Activated gamma-delta T cell treated with Interleukin-2 at 50 U/mL for 16 hours (primary cell): ENCODE data around the gene ZGPAT.

Source experiments
- DNase-seq: peaks from one replicate; pipeline ENCODE4 v3.0.0-alpha.2; 2020

Gene ZGPAT

DNA sequence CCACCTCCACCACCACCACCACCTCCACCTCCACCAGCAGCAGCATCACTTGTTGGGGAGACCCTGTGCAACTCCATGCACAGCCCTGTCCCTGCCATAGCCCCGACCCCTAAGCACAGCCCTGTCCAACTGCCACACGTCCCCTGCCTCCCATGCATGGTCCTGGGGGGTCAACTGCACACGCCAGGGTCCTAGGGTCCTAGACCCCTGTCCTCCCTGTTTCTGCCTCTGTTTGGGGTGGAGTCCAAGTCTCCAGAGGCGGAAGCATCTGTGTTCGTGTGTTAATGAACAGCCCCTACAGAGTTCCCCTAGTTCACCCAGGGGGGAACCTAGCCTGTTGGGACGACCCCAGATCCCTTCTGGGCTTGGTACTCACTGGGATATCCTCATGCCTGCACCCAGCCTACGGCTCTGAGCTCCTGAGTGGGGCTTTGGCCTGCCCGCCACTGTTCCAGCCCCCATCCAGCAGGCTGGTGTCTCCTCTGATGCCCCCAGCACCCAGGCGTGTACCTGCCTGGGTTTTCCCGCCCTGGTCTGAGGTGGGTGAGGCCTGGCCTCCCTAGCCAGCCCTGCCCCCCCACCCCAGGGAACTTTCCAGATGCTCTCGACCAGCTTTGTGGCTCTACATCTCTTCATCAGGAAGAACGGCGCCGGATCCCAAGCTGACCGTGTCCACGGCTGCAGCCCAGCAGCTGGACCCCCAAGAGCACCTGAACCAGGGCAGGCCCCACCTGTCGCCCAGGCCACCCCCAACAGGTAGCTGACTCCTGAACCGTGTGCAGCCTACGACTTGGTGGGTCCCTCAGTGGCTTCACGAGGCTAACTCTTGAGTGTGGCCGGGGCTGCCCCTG, 13.9 kb upstream of the ZGPAT start:
- DNase-seq: no peak

GRCh38 chr20:63694584-63695423, 13.0 kb upstream of the ZGPAT start:
- DNase-seq: no peak

DNA sequence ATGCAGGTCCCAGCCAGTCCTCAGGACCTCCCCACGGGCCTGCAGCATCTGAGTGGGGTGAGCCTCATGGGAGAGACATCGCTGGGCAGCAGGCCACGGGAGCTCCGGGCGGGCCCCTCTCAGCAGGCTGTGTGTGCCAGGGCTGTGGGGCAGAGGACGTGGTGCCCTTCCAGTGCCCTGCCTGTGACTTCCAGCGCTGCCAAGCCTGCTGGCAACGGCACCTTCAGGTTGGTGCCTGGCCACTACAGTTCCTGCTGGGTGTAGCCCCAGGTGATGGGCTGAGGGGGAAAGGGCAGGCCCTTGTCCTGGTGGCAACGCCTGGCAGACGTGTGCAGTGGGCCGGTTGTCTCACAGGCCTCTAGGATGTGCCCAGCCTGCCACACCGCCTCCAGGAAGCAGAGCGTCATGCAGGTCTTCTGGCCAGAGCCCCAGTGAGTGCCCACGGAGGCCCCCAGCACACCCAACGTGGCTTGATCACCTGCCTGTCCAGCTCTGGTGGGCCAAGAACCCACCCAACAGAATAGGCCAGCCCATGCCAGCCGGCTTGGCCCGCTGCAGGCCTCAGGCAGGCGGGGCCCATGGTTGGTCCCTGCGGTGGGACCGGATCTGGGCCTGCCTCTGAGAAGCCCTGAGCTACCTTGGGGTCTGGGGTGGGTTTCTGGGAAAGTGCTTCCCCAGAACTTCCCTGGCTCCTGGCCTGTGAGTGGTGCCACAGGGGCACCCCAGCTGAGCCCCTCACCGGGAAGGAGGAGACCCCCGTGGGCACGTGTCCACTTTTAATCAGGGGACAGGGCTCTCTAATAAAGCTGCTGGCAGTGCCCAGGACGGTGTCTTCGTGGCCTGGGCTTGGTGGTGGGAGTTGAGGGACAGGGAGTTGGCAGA, 12.2 kb upstream of the ZGPAT start:
- no peak for DNase-seq

DNA sequence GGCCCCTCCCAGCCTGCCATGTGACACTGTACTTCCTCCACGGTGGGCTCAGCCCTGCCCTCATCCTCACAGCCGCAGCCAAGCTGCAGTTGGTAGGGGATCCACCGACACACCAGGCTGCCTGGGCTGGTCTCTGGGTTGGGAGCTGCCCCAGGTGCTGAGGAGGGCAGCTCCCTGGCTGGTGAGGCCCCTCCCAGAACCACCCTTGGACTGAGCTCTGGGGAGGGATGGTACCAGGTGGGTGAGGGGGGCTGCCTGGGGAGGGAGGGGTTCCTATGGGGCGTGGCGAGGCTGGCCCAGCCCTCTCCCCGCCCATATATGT, 11.6 kb upstream of the ZGPAT start:
- peak; percentile 19 for DNase-seq

GRCh38 chr20:63696628-63697356, 11.0 kb upstream of the ZGPAT start, which contains the start of gene TNFRSF6B:
TSS of gene TNFRSF6B (plus strand) at chr20:63696652. CDS start at chr20:63696768, 116 bp downstream.
- DNase-seq: no peak

DNA sequence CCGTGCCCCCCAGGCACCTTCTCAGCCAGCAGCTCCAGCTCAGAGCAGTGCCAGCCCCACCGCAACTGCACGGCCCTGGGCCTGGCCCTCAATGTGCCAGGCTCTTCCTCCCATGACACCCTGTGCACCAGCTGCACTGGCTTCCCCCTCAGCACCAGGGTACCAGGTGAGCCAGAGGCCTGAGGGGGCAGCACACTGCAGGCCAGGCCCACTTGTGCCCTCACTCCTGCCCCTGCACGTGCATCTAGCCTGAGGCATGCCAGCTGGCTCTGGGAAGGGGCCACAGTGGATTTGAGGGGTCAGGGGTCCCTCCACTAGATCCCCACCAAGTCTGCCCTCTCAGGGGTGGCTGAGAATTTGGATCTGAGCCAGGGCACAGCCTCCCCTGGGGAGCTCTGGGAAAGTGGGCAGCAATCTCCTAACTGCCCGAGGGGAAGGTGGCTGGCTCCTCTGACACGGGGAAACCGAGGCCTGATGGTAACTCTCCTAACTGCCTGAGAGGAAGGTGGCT, 10.4 kb upstream of the ZGPAT start:
- DNase-seq: no peak

DNA sequence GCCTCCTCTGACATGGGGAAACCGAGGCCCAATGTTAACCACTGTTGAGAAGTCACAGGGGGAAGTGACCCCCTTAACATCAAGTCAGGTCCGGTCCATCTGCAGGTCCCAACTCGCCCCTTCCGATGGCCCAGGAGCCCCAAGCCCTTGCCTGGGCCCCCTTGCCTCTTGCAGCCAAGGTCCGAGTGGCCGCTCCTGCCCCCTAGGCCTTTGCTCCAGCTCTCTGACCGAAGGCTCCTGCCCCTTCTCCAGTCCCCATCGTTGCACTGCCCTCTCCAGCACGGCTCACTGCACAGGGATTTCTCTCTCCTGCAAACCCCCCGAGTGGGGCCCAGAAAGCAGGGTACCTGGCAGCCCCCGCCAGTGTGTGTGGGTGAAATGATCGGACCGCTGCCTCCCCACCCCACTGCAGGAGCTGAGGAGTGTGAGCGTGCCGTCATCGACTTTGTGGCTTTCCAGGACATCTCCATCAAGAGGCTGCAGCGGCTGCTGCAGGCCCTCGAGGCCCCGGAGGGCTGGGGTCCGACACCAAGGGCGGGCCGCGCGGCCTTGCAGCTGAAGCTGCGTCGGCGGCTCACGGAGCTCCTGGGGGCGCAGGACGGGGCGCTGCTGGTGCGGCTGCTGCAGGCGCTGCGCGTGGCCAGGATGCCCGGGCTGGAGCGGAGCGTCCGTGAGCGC, 9.8 kb upstream of the ZGPAT start:
- DNase-seq: no peak

DNA sequence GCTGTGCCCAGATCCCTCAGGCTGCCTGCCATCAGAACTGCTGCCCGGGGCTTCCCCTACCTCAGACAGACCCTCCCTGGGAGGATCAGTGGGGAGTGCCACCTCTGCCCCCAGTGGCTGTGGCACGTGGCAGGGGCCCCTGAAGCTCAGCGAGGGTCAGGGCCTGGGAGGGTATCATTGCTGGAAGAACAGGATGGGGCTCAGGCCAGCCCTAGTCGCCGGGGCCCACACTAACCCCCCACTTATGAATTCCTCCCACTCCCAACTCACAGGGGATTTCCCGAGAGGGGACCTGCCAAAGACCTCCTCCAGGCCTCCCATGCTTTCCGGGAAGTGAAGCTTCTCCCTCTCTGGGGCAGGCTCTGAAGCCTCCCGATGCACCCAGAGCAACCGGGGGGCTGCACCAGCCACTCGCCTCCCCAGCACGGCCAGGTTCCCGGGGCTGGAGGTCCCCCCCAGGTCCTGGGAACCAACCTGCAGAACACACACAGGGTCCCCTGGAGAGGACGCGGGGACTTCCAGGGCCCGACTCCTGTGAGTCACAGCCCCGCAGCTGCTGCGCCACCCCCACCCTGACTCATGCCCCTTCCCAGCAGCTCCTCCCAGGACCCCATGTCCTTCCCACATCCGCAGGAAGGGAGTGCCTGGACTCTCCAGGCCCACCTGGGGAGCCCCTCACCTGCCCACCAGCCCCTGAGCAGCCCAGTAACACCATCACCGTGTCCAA, 8.9 kb upstream of the ZGPAT start:
- DNase-seq: peak; percentile 3

DNA sequence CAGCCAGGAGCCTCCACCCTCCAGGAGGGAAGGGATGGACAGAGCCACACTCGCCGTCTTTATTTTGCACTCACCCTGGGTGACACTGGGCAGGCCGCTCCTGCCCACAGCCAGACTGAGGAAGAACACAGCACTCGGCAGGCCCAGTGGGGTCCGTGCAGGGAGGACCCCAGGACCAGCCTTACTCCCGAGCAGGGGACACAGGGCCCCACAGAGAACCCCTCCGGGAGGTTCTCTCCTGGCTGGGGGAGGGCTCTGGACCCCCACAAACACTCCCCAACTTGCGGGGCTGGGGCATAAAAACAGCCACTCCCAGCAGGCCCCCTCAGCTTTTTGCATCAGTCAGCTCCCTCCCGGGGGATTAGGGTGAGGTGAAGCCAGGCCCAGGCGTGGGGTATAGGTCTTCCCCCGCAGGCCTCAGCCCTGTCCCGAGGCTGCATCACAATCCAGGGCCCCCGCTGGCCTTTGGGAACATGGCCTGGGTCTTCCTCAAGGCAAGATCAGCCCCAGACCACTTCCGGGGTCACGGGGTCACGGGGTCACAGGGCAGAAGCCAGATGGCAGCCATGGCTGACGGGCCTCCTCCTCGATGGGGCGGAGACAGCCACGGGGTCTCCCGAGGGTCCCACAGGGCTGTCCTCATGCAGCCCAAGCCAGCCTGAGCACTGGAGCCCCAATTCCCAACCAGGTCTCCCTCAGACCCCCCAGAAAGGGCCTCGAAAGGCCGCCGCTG, 8.2 kb upstream of the ZGPAT start:
- DNase-seq: peak; percentile 2

DNA sequence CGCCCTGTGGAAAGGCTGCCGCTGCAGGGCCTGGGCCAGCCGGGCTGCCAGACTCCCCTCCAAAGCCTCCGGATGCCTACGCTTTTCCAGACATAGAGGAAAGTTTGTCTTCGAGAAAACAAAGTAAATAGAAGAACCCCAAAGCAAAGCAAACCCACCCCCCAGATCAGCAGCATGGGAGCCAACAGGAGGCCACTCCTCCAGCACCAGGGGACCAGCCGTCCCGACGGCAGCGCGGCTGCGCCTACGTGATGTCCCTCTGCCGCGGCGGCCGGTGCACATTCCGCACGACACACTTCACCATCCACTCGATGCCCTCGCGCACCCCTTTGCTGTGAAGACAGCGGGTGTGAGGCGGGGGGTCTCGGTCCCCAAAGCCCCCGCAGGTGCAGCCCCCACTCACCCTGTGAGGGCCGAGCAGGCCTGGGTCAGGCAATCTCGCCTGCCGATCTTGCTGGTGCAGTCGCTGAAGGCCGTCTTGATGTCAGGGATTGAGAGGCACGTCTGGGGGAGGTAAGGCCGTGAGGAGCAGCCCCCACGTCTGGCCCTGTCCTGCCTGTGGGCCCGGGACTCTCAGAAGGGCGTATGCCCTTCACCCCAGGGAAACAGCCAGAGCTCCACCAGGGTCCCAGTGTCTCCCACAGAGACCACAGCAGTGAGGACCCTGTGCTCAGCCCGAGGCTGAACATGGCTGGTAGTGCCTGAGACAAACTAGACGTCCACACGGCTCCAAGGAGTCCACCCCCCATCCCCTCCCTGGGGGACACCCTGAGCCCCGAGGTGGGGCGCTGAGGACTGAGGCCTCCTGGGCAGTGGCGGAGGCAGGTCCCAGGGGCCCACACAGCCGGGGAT, 7.4 kb upstream of the ZGPAT start:
- peak; percentile 2 for DNase-seq

GRCh38 chr20:63701051-63701328, 6.8 kb upstream of the ZGPAT start:
- no peak for DNase-seq

- peak; percentile 2 for DNase-seq
Observed at GRCh38 chr20:63701329-63702035, 6.4 kb upstream of the ZGPAT start.

GRCh38 chr20:63702036-63702665, 5.7 kb upstream of the ZGPAT start:
- DNase-seq: peak; percentile 3

DNA sequence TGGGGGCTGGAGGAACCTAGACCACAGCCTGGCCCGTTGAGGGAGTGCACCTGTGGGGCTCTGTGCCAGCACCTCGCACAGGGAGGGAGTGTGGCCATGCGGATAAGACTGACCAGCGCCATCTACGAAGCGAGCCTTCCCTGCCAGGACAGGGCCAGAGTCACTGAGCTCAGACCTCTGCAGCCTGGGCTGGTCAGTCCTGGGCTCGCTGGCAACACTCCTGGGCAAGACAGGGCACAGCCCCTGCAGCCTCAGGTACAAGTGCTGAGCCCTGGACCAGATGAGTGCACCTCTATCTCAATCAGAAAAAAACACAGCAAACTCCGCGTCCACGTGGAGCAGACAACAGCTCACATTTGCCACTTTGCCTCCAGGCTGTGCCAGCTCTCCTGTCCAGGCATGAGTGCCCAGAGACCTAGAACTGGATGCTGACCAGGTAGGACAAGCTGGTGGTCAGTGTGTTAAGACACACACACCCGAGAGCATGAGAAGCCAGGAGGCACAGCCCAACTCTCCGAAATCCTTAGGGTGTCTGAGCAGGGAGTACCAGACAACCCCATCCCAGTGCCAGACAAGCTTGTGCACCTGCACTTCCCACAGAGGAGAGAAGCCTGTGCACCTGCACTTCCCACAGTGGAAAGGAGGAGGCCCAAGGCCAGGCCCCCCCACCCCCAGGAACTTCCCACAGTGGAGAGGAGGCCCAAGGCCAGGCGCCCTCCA, 4.9 kb upstream of the ZGPAT start:
- peak; percentile 3 for DNase-seq

DNA sequence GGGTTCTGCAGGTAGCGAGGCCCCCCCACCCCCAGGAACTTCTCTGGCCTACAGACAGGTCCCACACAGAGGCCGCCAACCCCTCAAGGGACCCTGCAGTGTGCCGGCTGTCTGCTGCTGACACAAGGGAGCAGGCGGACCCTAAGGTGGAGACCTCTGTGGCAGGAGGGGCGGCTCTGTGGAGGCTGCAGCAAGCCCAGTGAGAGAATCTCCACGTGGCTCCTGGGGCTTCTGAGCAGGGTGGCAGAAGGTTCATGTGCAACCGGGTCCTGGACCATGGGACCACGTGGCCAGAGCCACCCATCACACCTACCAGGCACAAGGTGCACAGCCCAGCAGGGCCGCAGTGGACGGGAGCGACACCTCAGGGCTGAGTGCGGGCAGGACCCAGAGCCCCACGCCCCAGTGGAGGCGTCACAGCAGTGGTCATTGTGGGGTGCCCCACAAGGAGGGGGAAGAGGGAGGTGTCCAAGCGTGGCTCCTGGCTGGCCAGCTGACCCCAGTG, 4.3 kb upstream of the ZGPAT start:
- DNase-seq: no peak

GRCh38 chr20:63703976-63704748, 3.7 kb upstream of the ZGPAT start:
- DNase-seq: peak; percentile 3

- no peak for DNase-seq
Observed at GRCh38 chr20:63704749-63705117, 3.1 kb upstream of the ZGPAT start.
